SU-DHL-6 (cell line): ENCODE data around the gene C1GALT1.
"Not testable (repeated sequence)": the region's sequence is repeated elsewhere in the genome, so short reads cannot be mapped to it uniquely, and the experiment has no call there.

Source experiments
- H2AFZ ChIP-seq: fragments of 200-600 bp; sonication (generic); 2 replicates; pipeline ENCODE4 v1.6.1; 2014; ENCODE audit warnings: low read depth, mild to moderate bottlenecking, moderate library complexity, mixed read lengths, antibody characterized with exemption, low read length; ENCODE audit not compliant: severe bottlenecking
- H3F3A ChIP-seq: fragments of 200-600 bp; shearing (Covaris generic); 2 replicates; pipeline ENCODE4 v1.6.0; 2016; ENCODE audit warnings: antibody characterized with exemption, mild to moderate bottlenecking; ENCODE audit not compliant: insufficient read depth
- H3K27ac ChIP-seq: fragments of 200-600 bp; sonication (generic); 2 replicates; pipeline ENCODE4 v1.5.1; 2016; ENCODE audit warnings: low read depth, mild to moderate bottlenecking, low read length, moderate library complexity, mixed read lengths
- H3K27me3 ChIP-seq: fragments of 200-600 bp; sonication (generic), shearing (Covaris generic); 2 replicates; pipeline ENCODE4 v1.6.0; 2014; ENCODE audit warnings: mild to moderate bottlenecking, low read length
- H3K36me3 ChIP-seq: fragments of 200-600 bp; sonication (generic); 2 replicates; pipeline ENCODE4 v1.6.1; 2014; ENCODE audit warnings: mild to moderate bottlenecking, low read length, mixed read lengths
- H3K4me2 ChIP-seq: fragments of 300-600, 200-600 bp; shearing (Covaris generic), sonication (generic); 2 replicates; pipeline ENCODE4 v1.6.0; 2014; ENCODE audit warnings: low read length, low read depth, mild to moderate bottlenecking; ENCODE audit not compliant: poor library complexity, severe bottlenecking
- H3K4me3 ChIP-seq: fragments of 200-600 bp; sonication (generic); 2 replicates; pipeline ENCODE4 v1.5.1; 2014; ENCODE audit warnings: antibody characterized with exemption, low read length, mild to moderate bottlenecking, mixed read lengths; ENCODE audit not compliant: insufficient read depth, poor library complexity, severe bottlenecking
- H3K79me2 ChIP-seq: fragments of 200-600 bp; sonication (generic); 2 replicates; pipeline ENCODE4 v1.6.1; 2014; ENCODE audit warnings: mild to moderate bottlenecking, low read length, moderate library complexity; ENCODE audit not compliant: insufficient read depth
- H3K9ac ChIP-seq: fragments of 200-600 bp; sonication (generic); 2 replicates; pipeline ENCODE4 v1.7.0; 2014; ENCODE audit warnings: mild to moderate bottlenecking, low read length
- H3K9me2 ChIP-seq: fragments of 200-600 bp; sonication (generic); replicated peaks from 2 replicates; pipeline ENCODE4 v1.6.1; 2014; ENCODE audit warnings: low read length; ENCODE audit not compliant: insufficient read depth
- H3K9me3 ChIP-seq: fragments of 200-600 bp; sonication (generic); 2 replicates; pipeline ENCODE4 v1.6.1; 2014; ENCODE audit warnings: low read length, mixed read lengths; ENCODE audit not compliant: insufficient read depth
- H4K20me1 ChIP-seq: fragments of 200-600 bp; sonication (generic); 2 replicates; pipeline ENCODE4 v1.6.1; 2014; ENCODE audit warnings: low read depth, mild to moderate bottlenecking, antibody characterized with exemption, low read length, moderate library complexity, mixed read lengths
- EZH2phosphoT487 ChIP-seq: fragments of 200-600 bp; sonication (generic), shearing (Covaris generic); conservative IDR thresholded peaks from 2 replicates; pipeline ENCODE4 v1.6.1; 2018; ENCODE audit warnings: mild to moderate bottlenecking, antibody characterized with exemption, low read length, moderate library complexity, mixed read lengths
- TF ChIP-seq, protein P1 (sequence below): fragments of 200-600 bp; sonication (generic); IDR thresholded peaks from one replicate; pipeline ENCODE4 v1.5.1; 2017; ENCODE audit warnings: antibody characterized with exemption, mild to moderate bottlenecking, low read length, moderate library complexity; ENCODE audit not compliant: insufficient read depth, poor library complexity, severe bottlenecking

Gene C1GALT1

GRCh38 chr7:7239346-7239745, 57.0 kb downstream of the C1GALT1 start:
- H3K79me2 ChIP-seq, result peaks cover 35% of the 10 kb centered on the region
- no peak overlapping the region for H2AFZ ChIP-seq
- H3K9ac ChIP-seq, result no peak overlapping the region
- H3K36me3 ChIP-seq, result peaks cover 69% of the 10 kb centered on the region
- H3K9me3 ChIP-seq, result no peaks in the 10 kb centered on the region
- peaks cover 7% of the 10 kb centered on the region; the same call in 1 of the 2 replicates for H3F3A ChIP-seq
- no peaks in the 10 kb centered on the region for H3K9me2 ChIP-seq
- H3K4me3 ChIP-seq, result no peak overlapping the region
- no peak for TF ChIP-seq EZH2phosphoT487
- TF ChIP-seq, protein P1, sequence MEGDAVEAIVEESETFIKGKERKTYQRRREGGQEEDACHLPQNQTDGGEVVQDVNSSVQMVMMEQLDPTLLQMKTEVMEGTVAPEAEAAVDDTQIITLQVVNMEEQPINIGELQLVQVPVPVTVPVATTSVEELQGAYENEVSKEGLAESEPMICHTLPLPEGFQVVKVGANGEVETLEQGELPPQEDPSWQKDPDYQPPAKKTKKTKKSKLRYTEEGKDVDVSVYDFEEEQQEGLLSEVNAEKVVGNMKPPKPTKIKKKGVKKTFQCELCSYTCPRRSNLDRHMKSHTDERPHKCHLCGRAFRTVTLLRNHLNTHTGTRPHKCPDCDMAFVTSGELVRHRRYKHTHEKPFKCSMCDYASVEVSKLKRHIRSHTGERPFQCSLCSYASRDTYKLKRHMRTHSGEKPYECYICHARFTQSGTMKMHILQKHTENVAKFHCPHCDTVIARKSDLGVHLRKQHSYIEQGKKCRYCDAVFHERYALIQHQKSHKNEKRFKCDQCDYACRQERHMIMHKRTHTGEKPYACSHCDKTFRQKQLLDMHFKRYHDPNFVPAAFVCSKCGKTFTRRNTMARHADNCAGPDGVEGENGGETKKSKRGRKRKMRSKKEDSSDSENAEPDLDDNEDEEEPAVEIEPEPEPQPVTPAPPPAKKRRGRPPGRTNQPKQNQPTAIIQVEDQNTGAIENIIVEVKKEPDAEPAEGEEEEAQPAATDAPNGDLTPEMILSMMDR, result no peak
- H3K4me2 ChIP-seq, result no peak overlapping the region
- no peak overlapping the region for H3K27ac ChIP-seq
- H4K20me1 ChIP-seq, result no peaks in the 10 kb centered on the region
- no peaks in the 10 kb centered on the region for H3K27me3 ChIP-seq

DNA sequence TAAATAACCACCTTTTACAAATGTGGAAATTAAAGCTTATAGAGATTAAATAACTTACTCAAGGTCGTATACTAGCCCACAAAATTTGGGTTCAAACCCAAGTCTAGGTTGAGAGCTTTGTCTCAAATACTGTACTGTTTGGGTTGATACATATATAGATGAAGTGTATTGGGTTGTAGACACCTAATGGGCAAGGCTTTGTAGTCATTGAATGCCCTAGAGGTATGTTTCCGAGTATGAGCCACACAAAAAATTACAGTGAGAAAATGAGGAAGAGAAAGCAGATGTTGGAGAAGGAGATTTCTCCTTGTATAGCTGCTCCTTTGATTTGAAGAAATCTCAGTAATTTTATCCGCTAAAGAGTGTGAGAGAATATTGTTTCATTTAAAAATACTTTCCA, 60.6 kb downstream of the C1GALT1 start:
- no peak overlapping the region for H2AFZ ChIP-seq
- H3K9me2 ChIP-seq, result no peaks in the 10 kb centered on the region
- H3K79me2 ChIP-seq, result peaks cover 37% of the 10 kb centered on the region
- no peaks in the 10 kb centered on the region for H3K27me3 ChIP-seq
- no peak overlapping the region for H3K9ac ChIP-seq
- H3F3A ChIP-seq, result peaks cover 8% of the 10 kb centered on the region; the same call in 1 of the 2 replicates
- H4K20me1 ChIP-seq, result no peaks in the 10 kb centered on the region
- peak overlapping the region; percentile 5 for H3K4me2 ChIP-seq
- peak overlapping the region; percentile 8; the same call in 1 of the 2 replicates for H3K27ac ChIP-seq
- no peaks in the 10 kb centered on the region for H3K9me3 ChIP-seq
- H3K4me3 ChIP-seq, result no peak overlapping the region
- TF ChIP-seq, protein P1, result no peak
- TF ChIP-seq EZH2phosphoT487, result no peak
- peaks cover 62% of the 10 kb centered on the region for H3K36me3 ChIP-seq

GRCh38 chr7:7245233-7245632, 62.9 kb downstream of the C1GALT1 start:
- H3K36me3 ChIP-seq, result peaks cover 41% of the 10 kb centered on the region

GRCh38 chr7:7246223-7246622, 63.9 kb downstream of the C1GALT1 start:
- Histone ChIP-seq H3K79me2 (peaks cover 43% of the 10 kb centered on the region), H3K27ac (no peak overlapping the region), H3K27me3 (no peaks in the 10 kb centered on the region), H3K9ac (no peak overlapping the region), H4K20me1 (no peaks in the 10 kb centered on the region), H3F3A (peaks cover 35% of the 10 kb centered on the region), H3K4me3 (no peak overlapping the region), H3K36me3 (peaks cover 32% of the 10 kb centered on the region), H3K4me2 (no peak overlapping the region), H3K9me3 (no peaks in the 10 kb centered on the region), H2AFZ (no peak overlapping the region), H3K9me2 (no peaks in the 10 kb centered on the region)
- TF ChIP-seq, protein P1, result no peak
- no peak for TF ChIP-seq EZH2phosphoT487

More at GRCh38 chr7:7245233-7245632, 62.9 kb downstream of the C1GALT1 start:
- H3K9ac ChIP-seq, H3K9me3 ChIP-seq, H2AFZ ChIP-seq, H4K20me1 ChIP-seq, H3K4me2 ChIP-seq, H3K9me2 ChIP-seq, H3K4me3 ChIP-seq, H3K27me3 ChIP-seq, H3K27ac ChIP-seq: not testable (repeated sequence)
- peaks cover 25% of the 10 kb centered on the region for H3F3A ChIP-seq
- peaks cover 36% of the 10 kb centered on the region for H3K79me2 ChIP-seq
